IPS DF 6.9 (cell line): Measurements from ENCODE around the gene ZDHHC14.

ENCODE experiments used
- DNase-seq: peaks from one replicate; pipeline ENCODE4 v3.0.0-alpha.2; 2013; ENCODE audit warnings: low read depth, low spot score
- H3K27ac ChIP-seq: one replicate; pipeline ENCODE4 v1.5.1; 2013; ENCODE audit warnings: low read length, control low read depth
- H3K27me3 ChIP-seq: 2 replicates; pipeline ENCODE4 v1.6.1; 2013; ENCODE audit warnings: mild to moderate bottlenecking, low read length; ENCODE audit not compliant: control insufficient read depth, insufficient read depth
- H3K36me3 ChIP-seq: 2 replicates; pipeline ENCODE4 v1.6.1; 2013; ENCODE audit warnings: low read length; ENCODE audit not compliant: control insufficient read depth, insufficient read depth
- H3K4me1 ChIP-seq: 2 replicates; pipeline ENCODE4 v1.6.1; 2013; ENCODE audit warnings: low read length; ENCODE audit not compliant: control insufficient read depth, insufficient read depth
- H3K4me3 ChIP-seq: 2 replicates; pipeline ENCODE4 v1.5.1; 2013; ENCODE audit warnings: mild to moderate bottlenecking, low read length
- H3K9me3 ChIP-seq: 2 replicates; pipeline ENCODE4 v1.6.1; 2013; ENCODE audit warnings: low read length, inconsistent platforms; ENCODE audit not compliant: control insufficient read depth, insufficient read depth
- WGBS: extraction: QIAGEN DNeasy Blood & Tissue Kit; methylation state at CpG from one replicate; pipeline ENCODE4 v1.1.7; 2013; ENCODE audit warnings: mixed read lengths, missing lambda C conversion rate; ENCODE audit not compliant: insufficient read length, insufficient coverage; 5-methylcytosine and 5-hydroxymethylcytosine counted together

Gene ZDHHC14

GRCh38 chr6:157667211-157668008, 286.4 kb downstream of the ZDHHC14 start:
- H3K9me3 ChIP-seq, result no peaks in the 10 kb centered on the region
- no peak overlapping the region for H3K4me3 ChIP-seq
- H3K27ac ChIP-seq, result no peak overlapping the region
- DNase-seq, result peak; percentile 41
- 100% methylated on average over 1 of the region's 11 CpGs for WGBS
- no peaks in the 10 kb centered on the region for H3K36me3 ChIP-seq
- H3K4me1 ChIP-seq, result peaks cover 4% of the 10 kb centered on the region; the same call in 1 of the 2 replicates
- no peaks in the 10 kb centered on the region for H3K27me3 ChIP-seq

DNA sequence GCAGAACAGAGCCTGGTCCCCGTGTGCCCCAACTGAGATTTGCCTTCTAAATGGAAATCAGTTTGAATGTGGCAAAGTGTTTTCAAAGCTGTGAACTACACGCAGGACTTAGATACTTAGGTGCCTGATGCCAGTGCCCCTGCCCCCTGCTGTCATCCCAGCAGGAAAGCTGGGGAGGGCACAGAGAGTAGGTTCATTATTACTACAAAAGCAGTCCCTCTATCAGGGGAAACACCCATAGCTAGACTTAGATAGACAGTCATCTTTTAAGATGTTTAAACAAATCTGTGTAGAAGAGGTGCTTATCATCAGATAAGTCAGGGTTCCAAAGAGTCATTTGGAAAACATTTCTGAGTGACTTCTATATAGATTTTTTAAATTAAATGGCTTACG, 287.0 kb downstream of the ZDHHC14 start:
- no CpG with 5 or more reads among the region's 3 CpGs for WGBS
- no peak overlapping the region for H3K4me3 ChIP-seq
- no peak overlapping the region for H3K27ac ChIP-seq

GRCh38 chr6:157668713-157669112, 287.7 kb downstream of the ZDHHC14 start:
- no CpG with 5 or more reads among the region's 2 CpGs for WGBS
- no peaks in the 10 kb centered on the region for H3K36me3 ChIP-seq
- peaks cover 4% of the 10 kb centered on the region; the same call in 1 of the 2 replicates for H3K4me1 ChIP-seq
- no peak for DNase-seq
- no peak overlapping the region for H3K27ac ChIP-seq
- H3K9me3 ChIP-seq, result no peaks in the 10 kb centered on the region
- H3K27me3 ChIP-seq, result no peaks in the 10 kb centered on the region
- H3K4me3 ChIP-seq, result no peak overlapping the region

More for the DNA sequence above, 287.0 kb downstream of the ZDHHC14 start:
- Histone ChIP-seq H3K9me3 (no peaks in the 10 kb centered on the region), H3K27me3 (no peaks in the 10 kb centered on the region), H3K36me3 (no peaks in the 10 kb centered on the region), H3K4me1 (peaks cover 4% of the 10 kb centered on the region; the same call in 1 of the 2 replicates)
- DNase-seq, result no peak

DNA sequence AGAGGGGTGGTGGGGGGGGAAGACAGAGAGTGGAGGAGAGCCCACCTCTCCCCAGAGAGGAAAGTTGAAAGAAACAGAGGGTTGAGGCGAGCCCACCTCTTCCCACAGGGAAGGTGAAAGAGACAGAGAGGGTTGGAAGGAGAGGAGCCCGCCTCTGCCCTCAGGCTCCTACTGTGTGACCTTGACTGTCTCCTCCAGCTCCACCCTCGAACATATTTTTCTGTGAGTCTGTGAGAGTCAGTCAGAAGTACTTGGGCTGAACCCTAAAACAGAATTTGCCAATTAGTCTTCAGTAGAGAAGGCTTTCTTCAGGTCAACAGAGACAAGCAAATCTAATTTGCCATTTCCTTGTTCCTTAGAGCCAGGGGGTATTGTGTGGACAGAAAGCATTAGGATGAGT, 288.3 kb downstream of the ZDHHC14 start:
- no peak for DNase-seq
- no CpG with 5 or more reads among the region's 3 CpGs for WGBS
- no peaks in the 10 kb centered on the region for H3K36me3 ChIP-seq
- no peak overlapping the region for H3K27ac ChIP-seq
- H3K27me3 ChIP-seq, result no peaks in the 10 kb centered on the region
- H3K9me3 ChIP-seq, result no peaks in the 10 kb centered on the region
- no peak overlapping the region for H3K4me3 ChIP-seq
- H3K4me1 ChIP-seq, result peaks cover 4% of the 10 kb centered on the region; the same call in 1 of the 2 replicates

DNA sequence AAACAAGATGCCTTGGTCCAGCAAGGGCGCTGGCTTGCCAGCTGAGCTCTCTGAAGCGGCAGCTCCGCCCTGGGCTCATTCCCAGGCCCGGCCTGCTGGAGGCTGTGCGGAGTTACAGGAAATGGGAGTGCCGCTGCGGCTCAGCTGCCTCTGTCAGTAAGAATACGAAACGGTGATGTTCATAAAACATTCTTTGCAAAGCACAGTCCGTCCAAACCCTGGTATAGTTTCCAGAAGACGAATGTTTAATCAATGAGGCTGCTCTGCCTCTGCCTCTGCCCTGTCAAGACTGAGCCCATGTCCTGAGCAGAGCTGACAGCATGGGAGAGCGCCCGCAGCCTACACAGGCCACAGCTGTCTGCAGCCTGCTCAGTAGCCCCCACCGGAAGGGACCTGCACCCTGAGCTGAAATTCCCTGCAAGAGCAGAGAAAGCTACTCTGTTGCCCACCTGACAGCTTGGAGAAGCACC, 288.8 kb downstream of the ZDHHC14 start:
- Histone ChIP-seq H3K4me3 (no peak overlapping the region), H3K27ac (no peak overlapping the region), H3K36me3 (no peaks in the 10 kb centered on the region), H3K9me3 (no peaks in the 10 kb centered on the region), H3K27me3 (no peaks in the 10 kb centered on the region), H3K4me1 (peaks cover 4% of the 10 kb centered on the region; the same call in 1 of the 2 replicates)
- peak; percentile 31 for DNase-seq
- no CpG with 5 or more reads among the region's 14 CpGs for WGBS

DNA sequence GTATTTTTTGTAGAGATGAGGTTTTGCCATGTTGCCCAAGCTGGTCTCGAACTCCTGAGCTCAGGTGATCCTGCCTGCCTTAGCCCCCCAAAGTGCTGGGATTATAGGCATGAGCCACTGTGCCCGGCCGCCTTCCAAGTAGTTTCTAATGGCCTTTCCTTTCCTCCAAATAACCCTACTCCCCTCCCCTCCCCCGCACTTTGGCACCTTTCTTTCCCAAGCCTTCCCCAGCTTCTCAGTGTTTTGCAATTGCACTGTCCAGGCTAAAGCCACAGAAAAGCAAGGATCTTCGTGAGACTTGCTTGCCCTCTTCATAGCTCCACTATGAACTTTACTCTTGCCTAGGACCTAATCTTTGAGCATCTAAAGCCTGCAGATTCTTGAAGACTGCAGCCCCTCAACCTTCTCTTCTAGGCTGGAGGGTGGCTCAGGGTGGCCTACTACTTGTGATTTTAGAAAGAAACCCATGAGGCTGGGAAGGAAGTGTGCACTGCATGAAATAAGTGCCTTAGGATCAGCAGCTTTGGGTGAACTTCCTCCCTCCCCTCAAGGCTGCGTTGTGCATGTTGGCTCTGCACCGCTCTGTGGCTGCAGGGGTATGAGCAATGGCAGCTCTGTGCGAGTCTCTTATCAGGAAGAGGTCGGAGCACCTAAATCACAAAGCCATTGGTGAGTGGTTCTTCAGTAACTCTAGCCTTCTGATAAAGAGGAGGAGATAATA, 289.6 kb downstream of the ZDHHC14 start:
- Histone ChIP-seq H3K36me3 (no peaks in the 10 kb centered on the region), H3K27me3 (no peaks in the 10 kb centered on the region), H3K4me1 (peaks cover 4% of the 10 kb centered on the region; the same call in 1 of the 2 replicates), H3K4me3 (no peak overlapping the region), H3K27ac (no peak overlapping the region), H3K9me3 (no peaks in the 10 kb centered on the region)
- no CpG with 5 or more reads among the region's 9 CpGs for WGBS
- no peak for DNase-seq

DNA sequence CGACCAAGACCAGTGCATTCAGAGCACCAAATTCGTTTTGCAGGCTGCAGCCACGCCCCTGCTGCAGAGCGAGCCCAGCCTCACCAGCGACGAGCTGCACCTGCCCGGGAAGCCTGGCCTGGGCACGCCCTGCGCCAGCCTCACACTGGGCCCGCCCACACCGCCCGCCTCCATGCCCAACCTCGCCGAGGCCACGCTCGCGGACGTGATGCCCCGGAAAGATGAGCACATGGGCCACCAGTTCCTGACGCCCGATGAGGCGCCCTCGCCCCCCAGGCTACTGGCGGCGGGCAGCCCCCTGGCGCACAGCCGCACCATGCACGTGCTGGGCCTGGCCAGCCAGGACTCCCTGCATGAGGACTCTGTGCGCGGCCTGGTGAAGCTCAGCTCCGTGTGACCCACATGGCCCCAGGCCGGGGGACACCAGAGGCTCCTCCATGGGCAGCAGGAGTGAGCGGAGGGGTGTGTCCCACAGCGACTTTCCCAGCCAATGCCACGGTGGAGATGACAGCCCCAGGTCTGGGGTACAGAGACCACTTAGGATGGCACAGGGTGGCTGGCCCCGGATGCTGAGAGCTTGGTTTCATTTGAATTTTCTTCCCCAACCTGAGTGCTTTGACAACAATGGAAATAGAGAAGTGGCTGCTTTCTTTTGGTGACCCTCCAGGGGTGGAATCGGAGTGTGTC, 291.9 kb downstream of the ZDHHC14 start:
- Histone ChIP-seq H3K4me3 (no peak overlapping the region), H3K27me3 (no peaks in the 10 kb centered on the region), H3K9me3 (no peaks in the 10 kb centered on the region), H3K4me1 (peaks cover 4% of the 10 kb centered on the region; the same call in 1 of the 2 replicates), H3K36me3 (no peaks in the 10 kb centered on the region), H3K27ac (no peak overlapping the region)
- no CpG with 5 or more reads among the region's 37 CpGs for WGBS
- DNase-seq, result no peak

GRCh38 chr6:157673596-157673995, 292.6 kb downstream of the ZDHHC14 start:
- no peak overlapping the region for H3K27ac ChIP-seq
- no peaks in the 10 kb centered on the region for H3K27me3 ChIP-seq
- DNase-seq, result no peak
- peaks cover 4% of the 10 kb centered on the region; the same call in 1 of the 2 replicates for H3K4me1 ChIP-seq
- H3K9me3 ChIP-seq, result no peaks in the 10 kb centered on the region
- no peaks in the 10 kb centered on the region for H3K36me3 ChIP-seq
- no peak overlapping the region for H3K4me3 ChIP-seq
- no CpG with 5 or more reads among the region's 15 CpGs for WGBS

DNA sequence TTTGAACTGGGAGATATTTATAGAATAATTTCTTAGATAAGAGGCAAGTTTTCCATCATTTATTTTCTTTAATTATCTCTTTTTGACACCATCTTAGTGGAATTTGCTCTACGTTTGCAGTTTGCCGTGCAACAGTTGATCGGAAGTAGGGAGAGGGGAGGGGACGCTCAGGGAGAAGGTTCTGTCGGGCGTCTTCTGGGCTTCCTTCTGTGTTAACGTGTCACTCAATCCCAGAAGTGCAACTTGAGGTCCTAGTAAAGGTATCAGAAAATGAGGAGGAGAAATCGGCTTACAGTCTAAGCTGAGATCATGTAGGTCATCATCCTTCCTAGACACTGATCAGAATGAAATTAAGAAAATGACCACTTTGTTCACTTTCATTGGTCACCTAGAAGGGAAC, 293.1 kb downstream of the ZDHHC14 start:
- no peaks in the 10 kb centered on the region for H3K36me3 ChIP-seq
- no peak overlapping the region for H3K4me3 ChIP-seq
- WGBS, result no CpG with 5 or more reads among the region's 8 CpGs
- H3K9me3 ChIP-seq, result no peaks in the 10 kb centered on the region
- no peaks in the 10 kb centered on the region for H3K27me3 ChIP-seq
- H3K4me1 ChIP-seq, result peaks cover 3% of the 10 kb centered on the region; the same call in 1 of the 2 replicates
- H3K27ac ChIP-seq, result no peak overlapping the region
- DNase-seq, result no peak

GRCh38 chr6:157675831-157676230, 294.8 kb downstream of the ZDHHC14 start:
- H3K36me3 ChIP-seq, result no peaks in the 10 kb centered on the region
- no peak overlapping the region for H3K27ac ChIP-seq
- H3K4me3 ChIP-seq, result no peak overlapping the region
- H3K27me3 ChIP-seq, result no peaks in the 10 kb centered on the region
- no peaks in the 10 kb centered on the region for H3K4me1 ChIP-seq
- no CpG with 5 or more reads among the region's 7 CpGs for WGBS
- no peak for DNase-seq
- no peaks in the 10 kb centered on the region for H3K9me3 ChIP-seq
